H1 (cell line): ENCODE measurements around the gene SPAG16. TPM values are rescaled to one million over a fixed set of nuclear protein-coding genes. Genes with fewer than 3 reads are reported as not detected.

Source experiments
- CREB1 ChIP-seq: IDR thresholded peaks from 2 replicates; pipeline ENCODE4 v1.6.1; 2012; ENCODE audit warnings: inconsistent platforms
- EP300 ChIP-seq, 2 experiments: IDR thresholded peaks; 1 replicate in 1 of 2; 2 replicates in 1 of 2; pipeline ENCODE4 v1.6.1; 2011 to 2012; ENCODE audit warnings: low read depth in 2 of 2, low read length in 2 of 2, mild to moderate bottlenecking in 2 of 2, borderline replicate concordance in 1 of 2, inconsistent platforms in 1 of 2, moderate library complexity in 1 of 2
- POLR2AphosphoS5 ChIP-seq: IDR thresholded peaks from 2 replicates; pipeline ENCODE4 v1.6.1; 2011; ENCODE audit warnings: low read depth, low read length
- RAD21 ChIP-seq, 2 experiments: IDR thresholded peaks in 1 of 2; conservative IDR thresholded peaks in 1 of 2; 2 replicates each; pipeline ENCODE4 v1.6.1; 2011; ENCODE audit warnings: low read depth in 2 of 2, low read length in 2 of 2, improper control_type of control experiment in 1 of 2, inconsistent platforms in 1 of 2, mild to moderate bottlenecking in 1 of 2, moderate library complexity in 1 of 2
- SIN3A ChIP-seq, 2 experiments: IDR thresholded peaks in 1 of 2; conservative IDR thresholded peaks in 1 of 2; 2 replicates each; pipeline ENCODE4 v1.6.1; 2011 to 2012; ENCODE audit warnings: low read length in 2 of 2, improper control_type of control experiment in 1 of 2, low read depth in 1 of 2, mild to moderate bottlenecking in 1 of 2
- TBP ChIP-seq: IDR thresholded peaks from 2 replicates; pipeline ENCODE4 v1.6.1; 2011; ENCODE audit warnings: low read depth, low read length, improper control_type of control experiment
- TEAD4 ChIP-seq: IDR thresholded peaks from 2 replicates; pipeline ENCODE4 v1.6.1; 2012; ENCODE audit warnings: low read depth, low read length, inconsistent platforms, mixed read lengths
- polyA plus RNA-seq, 7 experiments: library from polyadenylated mRNA; depleted of rRNA in 3 of 7; stranded (reverse) in 5 of 7; unstranded in 2 of 7; fragments of >200 nt in 5 of 7; fragments of 200-250 nt in 2 of 7; gene quantifications; 1 replicate in 5 of 7; 2 replicates in 1 of 7; 4 replicates in 1 of 7; pipeline versions ENCODE4 v1.2.1 to v1.2.3, GENCODE V29; 2011 to 2013; ENCODE audit warnings: missing spikeins in 2 of 7, mixed read lengths in 2 of 7
- total RNA-seq: library from RNA; stranded (reverse); fragmentation: NEBNext Ultra II Directional; extraction: Animal tissue kit (Norgen Biotek cat#: 25700); gene quantifications from 2 replicates; pipeline ENCODE4 v1.2.1, GENCODE V29; 2021

The SPAG16 gene
- total and polyA plus RNA-seq, 2 of the 8 experiments (the other 6 are each of a cell fraction or from before 2014, with no cell fraction given) = 6.0 to 14.9 TPM

- TF ChIP-seq POLR2AphosphoS5 (no peak), EP300 (IDR thresholded peaks at IDR 0.05; ENCODE audit: borderline replicate concordance in 1 of 2, low read depth in 2 of 2, low read length in 2 of 2) (no peak), TBP (no peak), CREB1 (no peak), SIN3A (conservative IDR thresholded peaks at IDR 0.05 in 1 of 2, IDR thresholded peaks at IDR 0.05 in 1 of 2; ENCODE audit: low read depth in 1 of 2, low read length in 2 of 2) (no peak), RAD21 (IDR thresholded peaks at IDR 0.05 in 1 of 2, conservative IDR thresholded peaks at IDR 0.05 in 1 of 2; ENCODE audit: low read depth in 2 of 2, low read length in 2 of 2) (no peak), TEAD4 (no peak)
- TF ChIP-seq, all 59 proteins: peak for 0
Observed at GRCh38 chr2:213420828-213421385, 136.6 kb downstream of the SPAG16 start (continued).
